Muscle of arm (tissue), 12 donors: ENCODE results near the gene PITPNM2. TPM values are rescaled to one million over a fixed set of nuclear protein-coding genes. Genes with fewer than 3 reads are reported as not detected.

ENCODE experiments used
- DNase-seq: peaks from one replicate; pipeline ENCODE4 v3.0.0-alpha.2; 2013
- polyA plus RNA-seq, 12 donors: library from polyadenylated mRNA; unstranded; fragments of 120-200 nt; gene quantifications; one replicate each; pipeline ENCODE4 v1.2.1, GENCODE V29; 2013; ENCODE audit not compliant: insufficient read length in 12 of 12

Gene PITPNM2
- polyA plus RNA-seq, 12 donors = 3.8 to 9.2 (median 4.7) TPM; not detected in 1

DNA sequence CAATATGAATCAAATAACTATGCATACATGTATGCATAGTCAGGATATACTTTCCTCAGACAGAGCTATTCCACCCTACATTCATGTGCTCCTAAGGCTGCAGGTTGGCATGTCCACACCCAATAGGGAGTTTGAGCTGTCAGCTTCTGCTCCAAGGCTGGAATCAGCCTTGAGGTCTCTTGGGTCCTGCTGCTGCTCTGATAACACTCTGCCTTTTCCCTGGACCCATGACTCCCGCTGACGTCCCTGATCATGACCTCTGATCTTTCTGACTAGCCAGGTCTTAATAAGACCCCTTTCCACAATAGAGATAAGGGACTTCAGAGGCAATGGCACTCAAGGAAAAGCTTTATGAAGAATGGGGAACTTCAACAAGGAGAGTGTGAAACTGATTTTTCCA is 5.7 kb downstream of the PITPNM2 start:
- DNase-seq = no peak

DNA sequence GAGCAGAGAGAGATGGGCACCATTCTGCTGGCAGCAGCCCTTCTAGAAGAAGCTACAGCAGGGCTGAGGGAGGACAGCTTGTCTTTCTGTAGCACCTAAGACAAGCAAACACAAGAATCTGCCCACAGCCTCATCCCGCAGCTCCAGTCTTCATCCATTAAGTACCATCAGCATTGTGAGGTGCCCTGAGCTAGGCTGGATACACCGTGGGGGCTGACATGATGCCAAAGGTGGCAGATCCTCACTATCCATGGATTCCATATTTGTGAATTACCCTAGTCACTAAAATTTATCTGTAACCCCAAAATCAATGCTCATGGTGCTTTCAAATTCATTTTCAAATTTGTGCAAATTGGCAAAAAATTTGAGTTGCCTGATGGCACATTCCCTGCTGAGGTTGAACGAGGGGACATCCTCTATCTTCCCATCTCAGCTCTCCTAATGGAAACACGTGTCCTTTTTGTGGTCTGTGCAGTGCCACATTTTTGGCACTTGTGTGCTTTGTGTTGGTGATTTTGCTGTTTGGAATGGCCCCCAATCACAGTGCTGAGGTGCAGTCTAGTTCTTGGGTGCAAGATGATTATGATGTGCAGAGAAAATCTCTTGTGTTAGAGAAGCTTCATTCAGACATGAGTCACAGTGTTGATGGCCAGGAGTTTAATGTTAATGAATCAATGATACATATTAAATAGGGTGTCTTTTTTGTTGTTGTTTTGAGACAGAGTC is 7.0 kb downstream of the PITPNM2 start:
- DNase-seq = no peak

DNA sequence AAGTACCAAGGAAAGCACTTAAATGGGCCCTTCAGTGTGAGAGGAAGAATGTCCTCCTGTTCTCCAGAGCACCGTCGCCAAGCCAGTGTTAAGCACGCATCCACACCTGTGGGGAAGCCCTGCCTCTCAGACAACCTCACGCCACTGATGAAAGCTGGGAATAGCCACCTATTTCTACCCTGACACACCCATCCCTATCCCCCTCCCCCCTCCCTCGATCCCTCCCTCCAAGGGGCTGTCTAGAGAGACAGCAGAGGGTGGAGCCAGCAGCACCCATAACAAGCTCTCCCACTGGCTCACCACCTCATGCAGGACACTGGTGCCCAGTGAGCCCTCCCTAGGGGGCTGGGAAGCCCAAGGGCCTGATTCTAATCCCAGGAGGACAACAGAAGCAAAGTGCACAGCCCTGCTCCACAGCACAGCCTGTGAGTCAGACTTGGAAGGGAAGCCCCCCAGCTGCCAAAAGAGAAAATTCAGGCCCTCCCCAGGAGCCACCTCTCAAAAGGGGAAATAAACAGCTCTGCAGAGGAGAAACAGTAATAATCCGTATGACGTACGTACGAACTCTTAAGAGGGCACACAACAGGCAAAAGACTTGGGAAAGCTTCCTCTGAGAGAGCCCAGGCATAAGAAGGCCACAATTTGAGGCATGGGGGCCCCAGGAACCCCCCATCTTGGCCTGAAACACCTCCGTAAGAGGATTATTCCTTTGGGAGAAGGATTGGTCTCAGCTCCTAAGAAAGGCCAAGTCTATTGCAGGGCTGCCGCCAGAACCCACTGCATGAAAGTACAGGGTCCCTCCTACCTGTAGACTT is 7.8 kb downstream of the PITPNM2 start:
- DNase-seq = no peak

DNA sequence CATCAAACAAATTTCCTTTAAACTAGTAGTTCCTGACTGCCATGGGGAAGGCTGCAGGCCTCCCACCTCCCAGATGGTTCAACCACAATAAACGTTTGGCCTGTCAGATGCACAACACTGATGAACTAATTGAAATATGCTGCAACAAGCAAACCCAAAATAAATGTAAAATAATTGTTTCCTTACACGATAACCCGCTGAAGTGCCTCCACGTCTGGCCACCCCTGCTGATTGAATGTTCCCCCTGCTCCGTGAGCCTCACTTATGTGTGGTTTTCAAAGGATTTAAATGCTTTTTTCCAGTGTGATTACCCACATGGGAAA is 8.4 kb downstream of the PITPNM2 start:
- no peak for DNase-seq

DNA sequence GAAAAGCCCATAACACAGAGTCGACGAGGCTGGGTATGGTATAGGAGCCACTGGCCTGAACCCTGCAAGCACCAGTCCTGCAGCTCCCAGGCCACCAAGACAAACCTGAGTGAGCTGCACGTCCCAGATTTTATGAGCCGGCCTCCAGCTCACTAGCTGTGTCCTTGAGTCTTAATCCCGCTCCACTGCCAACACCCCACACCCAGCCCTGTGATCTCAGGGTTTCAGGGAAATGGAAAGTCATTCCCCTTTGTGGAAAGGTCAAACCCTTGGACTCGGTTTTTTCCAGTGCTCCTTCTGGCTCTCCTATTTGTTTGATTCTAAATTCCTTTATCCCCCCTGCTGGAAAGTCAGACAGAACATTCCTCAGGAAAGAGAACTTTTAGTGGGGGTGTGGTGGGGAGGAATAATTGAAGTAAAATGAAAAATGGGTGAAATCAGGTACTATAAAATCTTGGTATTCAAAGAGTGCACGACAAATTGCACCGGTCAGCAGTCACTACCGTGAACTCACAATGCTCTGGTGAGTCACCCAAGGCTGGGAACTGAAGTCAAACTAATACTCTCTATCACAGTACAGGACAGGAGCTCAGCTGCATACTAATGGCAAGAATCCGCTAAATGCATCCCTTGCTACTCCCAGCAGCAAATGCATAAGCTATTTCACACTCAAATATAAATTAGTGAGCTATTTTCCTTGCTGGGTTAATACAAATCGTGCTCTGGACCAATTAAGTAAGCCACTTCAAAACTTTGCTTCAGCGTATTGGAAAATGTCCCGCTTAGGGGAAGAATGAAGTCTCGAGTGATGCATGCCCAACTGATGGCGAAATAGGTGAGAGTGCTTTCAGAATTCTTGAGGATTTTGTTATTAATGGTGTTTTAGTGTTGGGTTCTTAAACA is 9.0 kb downstream of the PITPNM2 start:
- no peak for DNase-seq

DNA sequence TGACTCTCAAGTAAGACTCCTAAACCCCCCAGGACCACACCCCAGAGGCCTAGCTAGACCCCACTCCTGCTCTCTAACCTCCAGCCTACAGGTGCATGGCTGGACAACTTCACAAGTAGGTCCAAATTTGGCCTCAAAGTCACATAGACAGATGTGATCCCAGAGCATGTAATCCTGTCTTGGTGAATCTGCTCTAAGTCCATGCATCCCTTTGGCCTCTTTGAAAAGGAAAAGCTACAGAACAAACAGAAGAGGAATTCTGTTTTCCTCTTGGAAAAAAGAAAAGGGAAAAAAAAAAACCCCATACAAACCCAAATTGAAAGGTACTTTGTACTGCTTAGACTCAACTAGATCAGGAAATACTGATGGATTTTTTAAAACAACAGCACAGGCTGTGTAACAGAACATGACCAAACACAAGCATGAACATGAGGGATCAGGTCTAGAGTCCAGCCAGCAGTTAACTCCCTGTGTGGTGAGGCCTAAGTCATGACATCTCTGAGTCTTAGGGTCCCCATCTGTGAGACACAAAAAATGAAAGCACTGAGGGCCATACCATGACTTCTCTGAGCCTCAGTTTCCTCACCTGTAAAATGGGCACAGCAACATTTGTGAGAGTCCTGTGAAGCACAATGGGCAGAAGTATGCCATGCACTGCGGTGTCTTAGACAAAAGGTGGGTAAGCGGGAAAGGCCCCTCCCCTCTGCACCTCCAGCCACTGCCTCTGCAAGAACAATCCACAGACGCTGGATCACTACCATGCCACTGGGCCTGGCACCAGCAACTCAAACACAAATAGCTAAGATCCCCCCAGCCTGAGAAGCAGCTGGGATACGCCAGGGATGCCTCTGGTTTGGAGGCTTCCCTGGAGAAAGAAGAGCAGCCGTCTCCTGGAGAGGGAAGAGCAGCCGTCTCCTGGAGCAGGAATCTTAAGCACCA is 9.9 kb downstream of the PITPNM2 start:
- no peak for DNase-seq

DNA sequence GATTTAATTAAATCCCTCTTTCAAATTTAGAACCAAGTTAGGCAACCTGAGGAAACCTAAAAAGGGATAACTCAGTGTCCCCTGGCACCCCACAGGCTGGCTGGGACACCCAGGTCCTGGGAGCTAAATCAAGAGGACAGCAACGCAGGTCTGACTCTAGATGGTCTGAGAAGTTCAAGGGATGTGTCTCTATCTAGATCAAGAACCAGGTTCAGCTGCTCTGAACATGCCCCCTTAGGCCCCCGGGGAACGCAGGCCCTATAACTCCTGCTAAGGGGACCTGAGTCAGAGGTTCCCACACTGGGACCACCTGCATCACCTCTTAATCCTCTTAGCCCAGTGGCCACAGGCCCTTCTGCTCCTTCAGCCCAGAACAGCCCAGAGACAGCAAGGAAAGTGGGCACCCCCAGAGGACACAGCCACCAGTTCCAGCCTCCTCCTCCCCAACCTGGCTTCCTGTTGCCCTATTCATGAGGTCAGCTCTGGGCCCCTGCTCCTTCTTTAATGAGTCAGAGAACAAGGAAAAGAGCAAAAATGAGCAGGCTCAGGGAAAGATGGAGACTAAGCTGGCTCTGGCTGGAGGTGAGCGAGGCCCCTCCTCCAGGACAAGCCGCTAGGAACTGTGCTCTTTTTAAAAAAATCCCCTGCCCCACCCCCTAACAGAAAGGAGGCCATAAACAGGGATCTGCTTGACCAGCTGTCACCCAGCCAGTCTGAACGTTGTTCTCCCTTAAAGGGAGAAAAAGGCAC is 10.8 kb downstream of the PITPNM2 start:
- DNase-seq = no peak

DNA sequence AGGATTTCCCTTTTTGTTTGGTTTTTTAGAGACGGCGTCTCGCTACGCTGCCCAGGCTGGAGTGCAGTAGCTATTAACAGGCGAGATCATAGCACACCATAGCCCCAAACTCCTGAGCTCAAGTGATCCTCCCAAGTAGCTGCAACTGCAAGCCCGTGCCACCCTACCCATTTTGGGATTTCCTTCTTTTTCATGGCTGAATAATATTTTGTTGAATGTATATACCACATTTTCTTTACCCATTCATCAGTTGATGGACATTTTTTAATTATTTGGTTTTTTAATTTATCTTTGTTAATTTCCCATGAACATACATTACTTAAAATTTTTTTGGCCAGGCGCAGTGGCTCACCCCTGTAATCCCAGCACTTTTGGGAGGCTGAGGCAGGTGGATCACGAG is 15.2 kb downstream of the PITPNM2 start:
- no peak for DNase-seq

DNA sequence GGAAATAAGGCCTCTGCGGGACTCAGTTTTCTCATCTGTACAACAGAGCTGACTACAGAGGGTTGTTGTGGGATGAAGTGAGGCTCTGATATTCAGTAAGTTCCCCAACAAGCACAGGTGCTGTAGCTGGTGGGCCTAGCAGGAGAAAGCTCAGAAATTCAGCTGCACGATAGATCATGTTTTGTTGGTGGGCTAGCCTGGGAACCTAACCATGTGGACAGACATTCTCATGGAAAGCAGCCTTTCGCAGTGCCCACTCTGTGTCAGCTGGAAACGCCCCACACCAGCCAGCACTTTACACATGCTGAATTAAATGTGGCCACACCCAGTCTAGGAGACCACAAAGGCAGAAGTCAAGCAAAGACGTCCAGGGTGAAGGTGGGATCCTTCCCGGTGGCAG is 16.1 kb downstream of the PITPNM2 start:
- DNase-seq = no peak

DNA sequence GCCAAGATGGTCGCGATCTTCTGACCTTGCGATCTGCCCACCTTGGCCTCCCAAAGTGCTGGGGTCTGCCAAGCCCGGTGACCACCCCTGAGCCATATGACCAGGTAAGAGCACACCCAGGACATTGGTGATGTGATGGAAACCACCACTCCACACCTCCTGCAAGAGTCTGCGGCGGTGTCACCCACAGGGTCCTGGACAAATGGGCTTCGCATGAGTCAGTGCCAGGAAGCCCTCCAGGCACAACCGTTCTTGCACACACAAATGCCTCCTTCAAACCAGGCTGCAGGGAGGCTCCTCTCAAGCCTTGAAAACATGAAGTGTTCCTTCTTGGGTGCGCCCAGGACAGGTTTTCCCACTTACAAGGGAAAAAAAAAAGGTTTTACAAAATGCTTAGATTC is 16.6 kb downstream of the PITPNM2 start:
- DNase-seq = no peak

DNA sequence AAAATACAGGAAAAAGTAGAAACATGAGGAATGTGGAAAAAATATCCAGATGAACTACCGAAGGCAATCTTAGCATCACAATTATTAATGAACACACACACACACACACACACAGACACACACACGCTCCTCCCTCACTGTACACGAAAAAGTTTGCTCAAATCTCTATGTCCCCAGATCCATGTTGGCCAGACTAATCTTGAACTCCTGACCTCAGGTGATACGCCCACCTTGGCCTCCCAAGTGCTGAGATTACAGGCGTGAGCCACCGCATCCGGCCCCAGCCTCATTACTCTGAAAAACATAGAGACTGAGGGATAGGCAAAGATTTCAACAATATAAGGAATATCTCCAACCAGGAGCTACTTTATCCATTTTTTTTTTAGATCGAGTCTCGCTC is 17.2 kb downstream of the PITPNM2 start:
- no peak for DNase-seq

DNA sequence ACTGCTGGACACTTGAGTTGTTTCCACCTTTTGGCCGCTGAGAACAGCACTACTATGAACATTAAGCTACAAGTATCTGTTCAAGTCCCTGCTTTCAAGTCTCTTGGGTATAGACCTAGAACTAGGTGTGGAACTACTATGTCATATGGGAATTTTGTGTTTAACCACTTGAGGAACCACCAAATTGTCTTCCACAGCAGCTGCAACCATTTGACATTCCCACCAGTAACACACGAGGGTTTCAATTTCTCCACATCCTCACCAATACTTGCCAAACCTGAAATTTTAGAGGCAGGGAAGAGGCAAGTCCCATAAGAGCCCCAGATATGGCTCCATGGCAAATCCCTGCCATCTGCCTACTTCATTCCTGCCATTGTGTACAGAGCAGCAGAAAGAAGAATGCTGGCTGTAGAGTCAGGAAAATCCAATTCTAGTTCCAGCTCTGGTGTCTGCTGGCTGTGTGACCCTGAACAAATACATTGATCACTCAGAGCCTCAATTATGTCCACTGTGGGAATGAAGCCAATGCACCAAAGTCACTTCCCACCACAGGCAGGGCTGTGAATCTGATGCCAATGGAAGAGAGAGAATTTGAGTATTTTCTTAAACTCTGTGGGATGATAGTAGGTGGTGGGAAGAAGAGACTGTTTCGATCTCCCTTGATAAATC is 17.8 kb downstream of the PITPNM2 start:
- no peak for DNase-seq

DNA sequence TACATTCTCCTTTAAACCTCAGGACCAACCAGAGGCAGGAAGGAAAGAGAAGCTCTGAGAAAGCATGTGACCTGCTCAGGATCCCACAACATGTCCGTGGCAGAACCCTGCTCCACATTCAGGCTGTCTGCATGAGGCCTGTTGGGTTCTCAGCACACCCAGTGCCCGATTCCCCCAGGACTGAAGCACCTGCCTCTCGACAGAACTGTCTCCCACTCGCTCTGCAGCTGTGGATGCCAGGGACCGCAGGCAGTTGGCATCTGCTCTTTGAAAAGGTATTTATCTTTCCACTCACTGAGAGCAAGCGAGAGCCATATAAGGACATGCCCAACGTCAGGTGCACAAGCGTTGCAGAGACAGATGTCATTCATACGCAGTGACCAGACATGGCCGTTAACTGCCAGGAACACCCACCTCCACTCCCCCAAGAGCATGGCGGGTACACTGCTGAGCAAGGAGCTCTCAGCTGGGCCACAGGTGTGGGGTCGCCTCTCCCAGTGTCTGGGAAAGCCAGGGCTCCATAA is 18.9 kb downstream of the PITPNM2 start:
- no peak for DNase-seq

DNA sequence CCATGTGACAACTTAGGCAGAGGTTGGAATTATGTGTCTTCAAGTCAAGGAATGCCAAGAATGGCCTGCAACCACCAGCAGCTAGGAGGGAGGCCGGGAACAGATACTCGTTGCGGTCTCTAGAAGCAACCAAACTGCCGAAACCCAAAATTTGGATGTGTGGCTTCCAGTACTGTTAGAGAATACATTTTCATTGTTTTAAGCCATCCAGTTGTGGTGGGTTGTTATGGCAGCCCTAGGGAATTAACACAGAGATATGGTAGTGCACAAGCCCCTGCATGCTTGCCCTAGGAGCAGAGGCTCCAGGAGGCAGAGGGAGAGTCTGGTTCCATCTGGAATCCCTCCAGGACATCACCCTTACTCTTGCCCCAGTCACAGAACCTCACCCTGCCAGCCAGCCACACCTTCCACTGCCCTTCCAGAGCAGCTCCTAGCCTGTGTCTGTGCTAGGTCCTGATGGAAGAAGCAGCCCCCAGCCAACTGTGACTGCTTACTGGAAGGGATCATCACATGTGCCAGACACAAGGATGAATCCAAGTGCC is 19.5 kb downstream of the PITPNM2 start:
- no peak for DNase-seq

DNA sequence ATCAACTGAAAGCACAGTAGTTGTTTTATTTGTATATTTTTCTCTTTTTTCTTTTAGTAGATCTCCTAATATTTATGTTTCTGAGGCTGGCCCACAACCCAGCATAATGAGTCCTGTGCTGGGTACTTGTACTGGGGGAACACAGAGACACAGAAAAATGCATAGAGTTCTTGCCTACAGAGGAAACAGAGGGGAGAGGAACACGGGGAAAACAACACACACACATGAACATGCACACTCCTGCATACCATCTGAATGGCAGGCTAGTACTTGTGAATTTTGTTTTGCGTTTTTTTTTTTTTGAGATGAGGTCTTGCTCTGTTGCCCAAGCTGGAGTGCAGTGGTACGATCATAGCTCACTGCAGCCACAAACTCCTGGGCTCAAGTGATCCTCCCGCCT is 21.3 kb downstream of the PITPNM2 start:
- no peak for DNase-seq

DNA sequence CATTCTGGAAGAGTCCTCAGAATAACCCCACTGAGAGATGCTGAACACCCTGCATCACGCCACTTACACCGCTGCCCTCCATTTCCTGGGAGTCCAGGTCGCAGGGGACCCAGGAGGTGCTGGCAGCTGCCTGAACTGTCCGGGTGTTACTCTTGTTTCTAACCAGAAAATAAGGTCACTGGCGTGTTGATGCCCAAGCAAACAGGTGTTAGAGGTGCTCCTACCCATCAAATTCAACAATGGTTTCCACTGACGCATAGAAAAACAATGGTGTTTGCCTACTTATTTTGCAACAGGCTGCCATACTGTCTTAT is 23.8 kb downstream of the PITPNM2 start:
- no peak for DNase-seq

DNA sequence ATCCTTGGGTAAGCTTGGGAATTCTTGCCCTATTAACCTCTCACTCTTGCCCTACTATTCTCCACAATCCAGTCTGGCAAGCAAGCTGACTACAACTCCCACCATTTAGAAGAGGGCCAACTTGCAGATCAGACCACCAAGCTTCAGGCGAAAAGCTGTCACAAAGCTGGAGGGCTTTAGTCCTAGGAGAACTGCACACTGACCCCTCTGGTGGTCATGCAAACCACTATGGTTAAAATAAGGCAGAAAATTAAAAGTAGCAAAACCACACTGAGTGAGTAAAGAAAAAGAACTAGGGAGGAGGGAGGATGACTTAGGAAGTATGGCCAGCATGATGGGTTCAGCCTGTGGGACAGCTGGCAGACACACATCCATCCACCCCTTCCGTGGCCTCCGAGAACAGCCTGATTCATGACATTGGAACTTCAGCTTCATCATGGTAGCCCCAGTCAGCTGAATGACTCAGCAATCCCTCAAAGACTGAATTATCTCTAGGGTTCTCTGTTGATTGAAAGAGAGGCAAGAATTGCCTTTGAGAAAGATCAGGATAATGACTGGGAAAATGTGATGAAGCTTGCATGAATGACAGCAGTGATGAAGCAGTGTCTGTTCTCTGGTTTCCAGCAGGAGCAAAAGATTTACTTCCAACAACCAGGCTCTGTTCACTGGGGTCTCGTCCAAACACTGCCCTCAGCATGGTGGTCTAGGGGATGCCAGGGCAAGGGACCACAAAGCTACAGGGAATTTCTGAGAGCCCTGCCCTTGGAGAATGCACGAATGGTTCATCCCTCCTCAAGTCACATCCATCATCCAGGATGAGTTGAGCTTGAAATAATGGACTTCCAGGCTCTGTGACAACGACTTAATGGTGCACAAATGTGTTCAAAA is 24.4 kb downstream of the PITPNM2 start:
- DNase-seq = no peak

DNA sequence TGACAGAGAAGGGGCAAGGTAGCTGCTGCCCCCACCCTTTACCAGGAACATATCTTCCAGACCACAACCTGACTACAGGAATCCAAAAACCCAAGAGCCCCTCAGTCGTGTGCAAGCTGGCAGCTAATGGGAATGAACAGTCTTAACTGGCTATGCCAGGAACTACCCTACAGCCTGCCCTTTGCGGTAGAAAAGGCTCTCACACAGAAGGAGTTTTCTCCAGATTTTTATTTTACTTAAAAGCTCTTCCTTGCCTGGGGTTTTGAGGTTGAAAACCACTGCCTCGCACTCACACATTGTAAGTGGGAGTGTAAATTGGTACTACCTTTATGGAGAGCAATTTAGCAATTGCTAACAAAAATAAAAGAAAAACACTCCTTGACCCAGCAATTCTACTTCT is 28.3 kb downstream of the PITPNM2 start:
- no peak for DNase-seq

DNA sequence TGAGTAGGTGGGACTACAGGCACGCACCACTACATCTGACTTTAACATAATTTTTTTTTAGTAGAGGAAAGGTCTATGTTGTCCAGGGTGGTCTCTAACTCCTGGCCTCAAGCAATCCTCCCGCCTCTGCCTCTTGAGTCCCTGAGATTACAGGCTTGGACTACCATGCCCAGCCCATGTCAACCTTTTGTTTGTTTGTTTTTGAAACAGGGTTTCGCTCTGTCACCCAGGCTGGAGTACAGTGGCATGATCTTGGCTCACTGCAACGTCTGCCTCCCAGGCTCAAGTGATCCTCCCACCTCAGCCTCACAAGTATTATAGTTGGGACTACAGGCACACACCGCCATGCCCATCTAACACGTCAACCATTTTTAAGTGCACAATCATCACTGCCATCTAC is 29.2 kb downstream of the PITPNM2 start:
- no peak for DNase-seq
